K562 (cell line): ENCODE measurements around the gene STOM. TPM values are rescaled to one million over a fixed set of nuclear protein-coding genes. Genes with fewer than 3 reads are reported as not detected.
A peak's percentile ranks its signal among the peaks of the same experiment; 100 is the strongest.

ENCODE experiments used
- ATF1 ChIP-seq, 2 experiments: fragments of 450-650 bp in 1 of 2; IDR thresholded peaks; 2 replicates each; pipeline ENCODE4 v1.6.1; 2016; ENCODE audit warnings: missing compliant biosample characterization in 1 of 2, missing genetic modification characterization in 1 of 2
- ESRRB ChIP-seq: fragments of 250-450 bp; sonication (Bioruptor Pico); IDR thresholded peaks from 2 replicates; pipeline ENCODE4 v1.5.0; 2020; ENCODE audit warnings: mild to moderate bottlenecking, moderate library complexity, borderline replicate concordance
- KHSRP ChIP-seq: fragments of 450-650 bp; IDR thresholded peaks from 2 replicates; pipeline ENCODE4 v1.6.1; 2017
- MECOM ChIP-seq: fragments of 250-450 bp; sonication (Bioruptor Pico); IDR thresholded peaks from 2 replicates; pipeline ENCODE4 v1.8.0; 2022; ENCODE audit warnings: inconsistent platforms
- MEF2A ChIP-seq: IDR thresholded peaks from 2 replicates; pipeline ENCODE4 v1.6.1; 2011; ENCODE audit warnings: low read depth, mild to moderate bottlenecking, low read length, moderate library complexity; ENCODE audit not compliant: control insufficient read depth
- NR0B1 ChIP-seq: fragments of 450-650 bp; IDR thresholded peaks from one replicate; pipeline ENCODE4 v1.6.1; 2018; ENCODE audit warnings: mild to moderate bottlenecking, moderate library complexity; ENCODE audit not compliant: partially characterized antibody
- SIN3B ChIP-seq: fragments of 450-650 bp; IDR thresholded peaks from 2 replicates; pipeline ENCODE4 v1.6.1; 2017; ENCODE audit warnings: low read depth, mild to moderate bottlenecking, moderate library complexity
- STAT5B ChIP-seq: fragments of 250-450 bp; sonication (Bioruptor Pico); IDR thresholded peaks from 2 replicates; pipeline ENCODE4 v1.8.0; 2021; ENCODE audit warnings: mild to moderate bottlenecking, inconsistent platforms
- THRA ChIP-seq: fragments of 450-650 bp; IDR thresholded peaks from 2 replicates; pipeline ENCODE4 v1.6.1; 2017; ENCODE audit warnings: mild to moderate bottlenecking, moderate library complexity
- ZNF561 ChIP-seq: fragments of 450-650 bp; formaldehyde crosslinking; conservative IDR thresholded peaks from 2 replicates; pipeline ENCODE4 v1.4.0; 2020; ENCODE audit warnings: mild to moderate bottlenecking, moderate library complexity
- polyA plus RNA-seq, 8 experiments: library from polyadenylated mRNA; depleted of rRNA in 4 of 8; stranded (reverse) in 5 of 8; unstranded in 3 of 8; fragments of >200 nt; fragmentation: Nextera tagmentation in 2 of 8; fragmentation: Illumina TruSeq in 1 of 8; extraction: Ambion mirVana in 2 of 8; extraction: Trizol in 1 of 8; gene quantifications; 2 replicates each; pipeline versions ENCODE4 v1.2.1 to v1.2.3, GENCODE V29; 2011 to 2014; ENCODE audit warnings: inconsistent platforms in 1 of 8, missing spikeins in 1 of 8
- total RNA-seq, 7 experiments: library from RNA; depleted of rRNA in 6 of 7; stranded (reverse); fragments of >200 nt in 6 of 7; fragmentation: Illumina TruSeq in 2 of 7; extraction: Trizol in 2 of 7; gene quantifications; 2 replicates each; pipeline versions ENCODE4 v1.2.1 to v1.2.3, GENCODE V29; 2011 to 2021; ENCODE audit warnings: low replicate concordance in 1 of 7
- TF ChIP-seq, protein P1 (sequence below), 2 experiments: IDR thresholded peaks; 2 replicates each; pipeline ENCODE4 v1.6.1; 2012; ENCODE audit warnings: improper control_type of control experiment in 2 of 2, low read depth in 2 of 2, low read length in 2 of 2, borderline replicate concordance in 1 of 2
- TF ChIP-seq, protein P2 (sequence below): fragments of 450-650 bp; formaldehyde crosslinking; IDR thresholded peaks from 2 replicates; pipeline ENCODE4 v1.4.0; 2022; ENCODE audit warnings: missing genetic modification characterization

STOM gene
- total and polyA plus RNA-seq, 9 of the 15 experiments (the other 6 are each of a cell fraction or from before 2014, with no cell fraction given), result 23.2 to 140 (median 43.9) TPM

- no peak for TF ChIP-seq ESRRB
- no peak for TF ChIP-seq NR0B1
- TF ChIP-seq THRA, result no peak
- TF ChIP-seq, protein P1, sequence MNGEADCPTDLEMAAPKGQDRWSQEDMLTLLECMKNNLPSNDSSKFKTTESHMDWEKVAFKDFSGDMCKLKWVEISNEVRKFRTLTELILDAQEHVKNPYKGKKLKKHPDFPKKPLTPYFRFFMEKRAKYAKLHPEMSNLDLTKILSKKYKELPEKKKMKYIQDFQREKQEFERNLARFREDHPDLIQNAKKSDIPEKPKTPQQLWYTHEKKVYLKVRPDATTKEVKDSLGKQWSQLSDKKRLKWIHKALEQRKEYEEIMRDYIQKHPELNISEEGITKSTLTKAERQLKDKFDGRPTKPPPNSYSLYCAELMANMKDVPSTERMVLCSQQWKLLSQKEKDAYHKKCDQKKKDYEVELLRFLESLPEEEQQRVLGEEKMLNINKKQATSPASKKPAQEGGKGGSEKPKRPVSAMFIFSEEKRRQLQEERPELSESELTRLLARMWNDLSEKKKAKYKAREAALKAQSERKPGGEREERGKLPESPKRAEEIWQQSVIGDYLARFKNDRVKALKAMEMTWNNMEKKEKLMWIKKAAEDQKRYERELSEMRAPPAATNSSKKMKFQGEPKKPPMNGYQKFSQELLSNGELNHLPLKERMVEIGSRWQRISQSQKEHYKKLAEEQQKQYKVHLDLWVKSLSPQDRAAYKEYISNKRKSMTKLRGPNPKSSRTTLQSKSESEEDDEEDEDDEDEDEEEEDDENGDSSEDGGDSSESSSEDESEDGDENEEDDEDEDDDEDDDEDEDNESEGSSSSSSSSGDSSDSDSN (IDR thresholded peaks at IDR 0.05; ENCODE audit: borderline replicate concordance in 1 of 2, low read depth in 2 of 2, low read length in 2 of 2), result no peak
- TF ChIP-seq MEF2A, result no peak
- TF ChIP-seq ZNF561 (CRISPR knock-in tag), result no peak
- TF ChIP-seq STAT5B (CRISPR knock-in tag), result no peak
- TF ChIP-seq SIN3B, result no peak
- no peak for TF ChIP-seq ATF1 (CRISPR knock-in tag; IDR thresholded peaks at IDR 0.05)
- no peak for TF ChIP-seq ATF1 (tag; IDR thresholded peaks at IDR 0.05)
- TF ChIP-seq, protein P2, sequence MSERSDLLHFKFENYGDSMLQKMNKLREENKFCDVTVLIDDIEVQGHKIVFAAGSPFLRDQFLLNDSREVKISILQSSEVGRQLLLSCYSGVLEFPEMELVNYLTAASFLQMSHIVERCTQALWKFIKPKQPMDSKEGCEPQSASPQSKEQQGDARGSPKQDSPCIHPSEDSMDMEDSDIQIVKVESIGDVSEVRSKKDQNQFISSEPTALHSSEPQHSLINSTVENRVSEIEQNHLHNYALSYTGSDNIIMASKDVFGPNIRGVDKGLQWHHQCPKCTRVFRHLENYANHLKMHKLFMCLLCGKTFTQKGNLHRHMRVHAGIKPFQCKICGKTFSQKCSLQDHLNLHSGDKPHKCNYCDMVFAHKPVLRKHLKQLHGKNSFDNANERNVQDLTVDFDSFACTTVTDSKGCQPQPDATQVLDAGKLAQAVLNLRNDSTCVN, result no peak
- peak; percentile 42; the same call in 1 of the 2 replicates for TF ChIP-seq MECOM (CRISPR knock-in tag)
- TF ChIP-seq KHSRP, result no peak
Measured at GRCh38 chr9:121388140-121388905, 18.3 kb upstream of the STOM start (continued).
